ENCODE results near the gene CDC42. TPM values are rescaled to one million over a fixed set of nuclear protein-coding genes. Genes with fewer than 3 reads are reported as not detected.

Gene CDC42
- total and polyA plus RNA-seq, 2 of the 13 experiments (the other 11 are each of a cell fraction or from before 2014, with no cell fraction given), result 138 to 237 TPM

DNA sequence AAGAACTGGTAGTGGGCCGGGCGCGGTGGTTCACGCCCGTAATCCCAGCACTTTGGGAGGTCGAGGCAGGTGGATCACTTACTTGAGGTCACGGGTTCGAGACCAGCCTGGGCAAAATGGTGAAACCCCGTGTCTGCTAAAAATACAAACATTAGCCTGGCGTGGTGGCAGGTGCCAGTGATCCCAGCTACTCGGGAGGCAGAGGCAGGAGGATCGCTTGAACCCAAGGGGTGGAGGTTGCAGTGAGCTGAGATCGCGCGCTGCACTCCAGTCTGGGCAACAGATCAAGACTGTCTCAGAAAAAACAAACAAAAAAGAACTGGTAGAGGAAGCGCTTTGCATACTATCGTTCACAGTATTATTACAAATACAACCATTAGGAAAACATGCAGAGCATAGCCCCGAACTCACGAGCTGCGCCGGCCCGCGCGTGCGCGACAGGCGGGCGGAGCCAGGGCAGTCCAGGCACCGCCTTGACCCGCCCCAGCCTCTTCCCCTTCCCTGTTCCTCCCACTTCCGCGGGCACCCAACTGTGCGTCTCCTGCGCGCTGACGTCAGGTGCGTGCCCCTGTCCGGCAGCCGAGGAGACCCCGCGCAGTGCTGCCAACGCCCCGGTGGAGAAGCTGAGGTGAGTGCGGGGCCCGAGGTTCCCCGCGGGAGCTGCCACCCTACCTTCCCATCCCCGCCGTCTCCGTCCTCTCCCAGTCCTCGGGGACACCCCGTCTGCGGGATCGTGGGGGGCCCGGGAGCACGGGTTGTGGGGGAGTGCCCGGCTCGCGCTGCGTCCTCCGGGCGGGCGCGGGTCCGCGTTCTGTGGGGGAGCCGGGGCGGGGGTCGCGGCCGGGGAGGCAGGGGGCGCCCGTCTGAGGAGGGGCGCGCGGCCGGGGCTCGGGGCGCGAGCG, at the start of gene CDC42 (continued):
- TF ChIP-seq, protein P1, sequence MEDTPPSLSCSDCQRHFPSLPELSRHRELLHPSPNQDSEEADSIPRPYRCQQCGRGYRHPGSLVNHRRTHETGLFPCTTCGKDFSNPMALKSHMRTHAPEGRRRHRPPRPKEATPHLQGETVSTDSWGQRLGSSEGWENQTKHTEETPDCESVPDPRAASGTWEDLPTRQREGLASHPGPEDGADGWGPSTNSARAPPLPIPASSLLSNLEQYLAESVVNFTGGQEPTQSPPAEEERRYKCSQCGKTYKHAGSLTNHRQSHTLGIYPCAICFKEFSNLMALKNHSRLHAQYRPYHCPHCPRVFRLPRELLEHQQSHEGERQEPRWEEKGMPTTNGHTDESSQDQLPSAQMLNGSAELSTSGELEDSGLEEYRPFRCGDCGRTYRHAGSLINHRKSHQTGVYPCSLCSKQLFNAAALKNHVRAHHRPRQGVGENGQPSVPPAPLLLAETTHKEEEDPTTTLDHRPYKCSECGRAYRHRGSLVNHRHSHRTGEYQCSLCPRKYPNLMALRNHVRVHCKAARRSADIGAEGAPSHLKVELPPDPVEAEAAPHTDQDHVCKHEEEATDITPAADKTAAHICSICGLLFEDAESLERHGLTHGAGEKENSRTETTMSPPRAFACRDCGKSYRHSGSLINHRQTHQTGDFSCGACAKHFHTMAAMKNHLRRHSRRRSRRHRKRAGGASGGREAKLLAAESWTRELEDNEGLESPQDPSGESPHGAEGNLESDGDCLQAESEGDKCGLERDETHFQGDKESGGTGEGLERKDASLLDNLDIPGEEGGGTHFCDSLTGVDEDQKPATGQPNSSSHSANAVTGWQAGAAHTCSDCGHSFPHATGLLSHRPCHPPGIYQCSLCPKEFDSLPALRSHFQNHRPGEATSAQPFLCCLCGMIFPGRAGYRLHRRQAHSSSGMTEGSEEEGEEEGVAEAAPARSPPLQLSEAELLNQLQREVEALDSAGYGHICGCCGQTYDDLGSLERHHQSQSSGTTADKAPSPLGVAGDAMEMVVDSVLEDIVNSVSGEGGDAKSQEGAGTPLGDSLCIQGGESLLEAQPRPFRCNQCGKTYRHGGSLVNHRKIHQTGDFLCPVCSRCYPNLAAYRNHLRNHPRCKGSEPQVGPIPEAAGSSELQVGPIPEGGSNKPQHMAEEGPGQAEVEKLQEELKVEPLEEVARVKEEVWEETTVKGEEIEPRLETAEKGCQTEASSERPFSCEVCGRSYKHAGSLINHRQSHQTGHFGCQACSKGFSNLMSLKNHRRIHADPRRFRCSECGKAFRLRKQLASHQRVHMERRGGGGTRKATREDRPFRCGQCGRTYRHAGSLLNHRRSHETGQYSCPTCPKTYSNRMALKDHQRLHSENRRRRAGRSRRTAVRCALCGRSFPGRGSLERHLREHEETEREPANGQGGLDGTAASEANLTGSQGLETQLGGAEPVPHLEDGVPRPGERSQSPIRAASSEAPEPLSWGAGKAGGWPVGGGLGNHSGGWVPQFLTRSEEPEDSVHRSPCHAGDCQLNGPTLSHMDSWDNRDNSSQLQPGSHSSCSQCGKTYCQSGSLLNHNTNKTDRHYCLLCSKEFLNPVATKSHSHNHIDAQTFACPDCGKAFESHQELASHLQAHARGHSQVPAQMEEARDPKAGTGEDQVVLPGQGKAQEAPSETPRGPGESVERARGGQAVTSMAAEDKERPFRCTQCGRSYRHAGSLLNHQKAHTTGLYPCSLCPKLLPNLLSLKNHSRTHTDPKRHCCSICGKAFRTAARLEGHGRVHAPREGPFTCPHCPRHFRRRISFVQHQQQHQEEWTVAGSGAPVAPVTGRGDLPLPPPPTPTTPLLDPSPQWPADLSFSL (CRISPR knock-in tag; IDR thresholded peaks at IDR 0.05), result no peak
- TF ChIP-seq SCMH1 (CRISPR knock-in tag; IDR thresholded peaks at IDR 0.05; ENCODE audit: borderline replicate concordance) (no peak), ZNF780A (CRISPR knock-in tag; IDR thresholded peaks at IDR 0.05) (no peak), MYC (CRISPR knock-in tag; IDR thresholded peaks at IDR 0.05; ENCODE audit: borderline replicate concordance) (peak; percentile 82; the same call in 1 of the 2 replicates), SIN3B (IDR thresholded peaks at IDR 0.05; ENCODE audit: low read length) (no peak), ZKSCAN5 (CRISPR knock-in tag; IDR thresholded peaks at IDR 0.05) (no peak)
- TF ChIP-seq, protein P2, sequence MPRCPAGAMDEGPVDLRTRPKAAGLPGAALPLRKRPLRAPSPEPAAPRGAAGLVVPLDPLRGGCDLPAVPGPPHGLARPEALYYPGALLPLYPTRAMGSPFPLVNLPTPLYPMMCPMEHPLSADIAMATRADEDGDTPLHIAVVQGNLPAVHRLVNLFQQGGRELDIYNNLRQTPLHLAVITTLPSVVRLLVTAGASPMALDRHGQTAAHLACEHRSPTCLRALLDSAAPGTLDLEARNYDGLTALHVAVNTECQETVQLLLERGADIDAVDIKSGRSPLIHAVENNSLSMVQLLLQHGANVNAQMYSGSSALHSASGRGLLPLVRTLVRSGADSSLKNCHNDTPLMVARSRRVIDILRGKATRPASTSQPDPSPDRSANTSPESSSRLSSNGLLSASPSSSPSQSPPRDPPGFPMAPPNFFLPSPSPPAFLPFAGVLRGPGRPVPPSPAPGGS (CRISPR knock-in tag; IDR thresholded peaks at IDR 0.05), result peak; percentile 47; the same call in 1 of the 2 replicates
- TF ChIP-seq, protein P3, sequence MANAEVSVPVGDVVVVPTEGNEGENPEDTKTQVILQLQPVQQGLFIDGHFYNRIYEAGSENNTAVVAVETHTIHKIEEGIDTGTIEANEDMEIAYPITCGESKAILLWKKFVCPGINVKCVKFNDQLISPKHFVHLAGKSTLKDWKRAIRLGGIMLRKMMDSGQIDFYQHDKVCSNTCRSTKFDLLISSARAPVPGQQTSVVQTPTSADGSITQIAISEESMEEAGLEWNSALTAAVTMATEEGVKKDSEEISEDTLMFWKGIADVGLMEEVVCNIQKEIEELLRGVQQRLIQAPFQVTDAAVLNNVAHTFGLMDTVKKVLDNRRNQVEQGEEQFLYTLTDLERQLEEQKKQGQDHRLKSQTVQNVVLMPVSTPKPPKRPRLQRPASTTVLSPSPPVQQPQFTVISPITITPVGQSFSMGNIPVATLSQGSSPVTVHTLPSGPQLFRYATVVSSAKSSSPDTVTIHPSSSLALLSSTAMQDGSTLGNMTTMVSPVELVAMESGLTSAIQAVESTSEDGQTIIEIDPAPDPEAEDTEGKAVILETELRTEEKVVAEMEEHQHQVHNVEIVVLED (CRISPR knock-in tag; IDR thresholded peaks at IDR 0.05; ENCODE audit: borderline replicate concordance), result peak; percentile 100
- TF ChIP-seq, protein P4, sequence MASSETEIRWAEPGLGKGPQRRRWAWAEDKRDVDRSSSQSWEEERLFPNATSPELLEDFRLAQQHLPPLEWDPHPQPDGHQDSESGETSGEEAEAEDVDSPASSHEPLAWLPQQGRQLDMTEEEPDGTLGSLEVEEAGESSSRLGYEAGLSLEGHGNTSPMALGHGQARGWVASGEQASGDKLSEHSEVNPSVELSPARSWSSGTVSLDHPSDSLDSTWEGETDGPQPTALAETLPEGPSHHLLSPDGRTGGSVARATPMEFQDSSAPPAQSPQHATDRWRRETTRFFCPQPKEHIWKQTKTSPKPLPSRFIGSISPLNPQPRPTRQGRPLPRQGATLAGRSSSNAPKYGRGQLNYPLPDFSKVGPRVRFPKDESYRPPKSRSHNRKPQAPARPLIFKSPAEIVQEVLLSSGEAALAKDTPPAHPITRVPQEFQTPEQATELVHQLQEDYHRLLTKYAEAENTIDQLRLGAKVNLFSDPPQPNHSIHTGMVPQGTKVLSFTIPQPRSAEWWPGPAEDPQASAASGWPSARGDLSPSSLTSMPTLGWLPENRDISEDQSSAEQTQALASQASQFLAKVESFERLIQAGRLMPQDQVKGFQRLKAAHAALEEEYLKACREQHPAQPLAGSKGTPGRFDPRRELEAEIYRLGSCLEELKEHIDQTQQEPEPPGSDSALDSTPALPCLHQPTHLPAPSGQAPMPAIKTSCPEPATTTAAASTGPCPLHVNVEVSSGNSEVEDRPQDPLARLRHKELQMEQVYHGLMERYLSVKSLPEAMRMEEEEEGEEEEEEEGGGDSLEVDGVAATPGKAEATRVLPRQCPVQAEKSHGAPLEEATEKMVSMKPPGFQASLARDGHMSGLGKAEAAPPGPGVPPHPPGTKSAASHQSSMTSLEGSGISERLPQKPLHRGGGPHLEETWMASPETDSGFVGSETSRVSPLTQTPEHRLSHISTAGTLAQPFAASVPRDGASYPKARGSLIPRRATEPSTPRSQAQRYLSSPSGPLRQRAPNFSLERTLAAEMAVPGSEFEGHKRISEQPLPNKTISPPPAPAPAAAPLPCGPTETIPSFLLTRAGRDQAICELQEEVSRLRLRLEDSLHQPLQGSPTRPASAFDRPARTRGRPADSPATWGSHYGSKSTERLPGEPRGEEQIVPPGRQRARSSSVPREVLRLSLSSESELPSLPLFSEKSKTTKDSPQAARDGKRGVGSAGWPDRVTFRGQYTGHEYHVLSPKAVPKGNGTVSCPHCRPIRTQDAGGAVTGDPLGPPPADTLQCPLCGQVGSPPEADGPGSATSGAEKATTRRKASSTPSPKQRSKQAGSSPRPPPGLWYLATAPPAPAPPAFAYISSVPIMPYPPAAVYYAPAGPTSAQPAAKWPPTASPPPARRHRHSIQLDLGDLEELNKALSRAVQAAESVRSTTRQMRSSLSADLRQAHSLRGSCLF (CRISPR knock-in tag; IDR thresholded peaks at IDR 0.05; ENCODE audit: borderline replicate concordance), result no peak
- TF ChIP-seq, protein P5, sequence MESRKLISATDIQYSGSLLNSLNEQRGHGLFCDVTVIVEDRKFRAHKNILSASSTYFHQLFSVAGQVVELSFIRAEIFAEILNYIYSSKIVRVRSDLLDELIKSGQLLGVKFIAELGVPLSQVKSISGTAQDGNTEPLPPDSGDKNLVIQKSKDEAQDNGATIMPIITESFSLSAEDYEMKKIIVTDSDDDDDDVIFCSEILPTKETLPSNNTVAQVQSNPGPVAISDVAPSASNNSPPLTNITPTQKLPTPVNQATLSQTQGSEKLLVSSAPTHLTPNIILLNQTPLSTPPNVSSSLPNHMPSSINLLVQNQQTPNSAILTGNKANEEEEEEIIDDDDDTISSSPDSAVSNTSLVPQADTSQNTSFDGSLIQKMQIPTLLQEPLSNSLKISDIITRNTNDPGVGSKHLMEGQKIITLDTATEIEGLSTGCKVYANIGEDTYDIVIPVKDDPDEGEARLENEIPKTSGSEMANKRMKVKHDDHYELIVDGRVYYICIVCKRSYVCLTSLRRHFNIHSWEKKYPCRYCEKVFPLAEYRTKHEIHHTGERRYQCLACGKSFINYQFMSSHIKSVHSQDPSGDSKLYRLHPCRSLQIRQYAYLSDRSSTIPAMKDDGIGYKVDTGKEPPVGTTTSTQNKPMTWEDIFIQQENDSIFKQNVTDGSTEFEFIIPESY (CRISPR knock-in tag; IDR thresholded peaks at IDR 0.05), result no peak

Data from HepG2 (cell line).